NK-92 treated with Interleukin-12 subunit alpha and Interleukin-12 subunit beta, amount 100 ng/mL, for 24 hours (cell line): Measurements from ENCODE around the gene PRSS8.
A peak's percentile ranks its signal among the peaks of the same experiment; 100 is the strongest.
"Not testable (repeated sequence)": the region's sequence is repeated elsewhere in the genome, so short reads cannot be mapped to it uniquely, and the experiment has no call there.

Experiments used
- DNase-seq: peaks from one replicate; lab custom pipeline; 2025; lab: John Stamatoyannopoulos, UW

Gene PRSS8

GRCh38 chr16:31135535-31136286 lies at the start of gene PRSS8:
Gene PRSS8 (minus strand): TSS chr16:31135727. CDS start chr16:31135498, 229 bp downstream.
- DNase-seq = no peak

- no peak for DNase-seq
Observed at GRCh38 chr16:31184888-31185287, 49.4 kb upstream of the PRSS8 start.

- no peak for DNase-seq
Observed at GRCh38 chr16:31183432-31184428, 48.2 kb upstream of the PRSS8 start.

DNA sequence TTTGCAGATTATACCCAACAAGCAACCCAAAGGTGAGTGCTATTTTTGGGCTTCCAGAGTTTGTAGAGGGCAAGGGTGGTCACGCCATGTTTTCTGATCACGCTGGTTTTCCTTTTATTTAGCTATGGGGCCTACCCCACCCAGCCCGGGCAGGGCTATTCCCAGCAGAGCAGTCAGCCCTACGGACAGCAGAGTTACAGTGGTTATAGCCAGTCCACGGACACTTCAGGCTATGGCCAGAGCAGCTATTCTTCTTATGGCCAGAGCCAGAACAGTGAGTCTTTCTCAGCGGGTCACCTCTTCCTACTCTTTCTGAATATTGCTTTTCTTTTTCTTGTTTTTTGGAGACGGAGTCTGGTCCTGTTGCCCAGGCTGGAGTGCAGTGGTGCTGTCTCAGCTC lies 46.9 kb upstream of the PRSS8 start:
- DNase-seq = no peak

GRCh38 chr16:31181102-31181830 lies 45.7 kb upstream of the PRSS8 start:
- DNase-seq = no peak

- DNase-seq = peak; percentile 85
Observed at GRCh38 chr16:31179747-31180459, 44.4 kb upstream of the PRSS8 start, which contains the start of gene FUS. Gene FUS (plus strand): TSS chr16:31180139. CDS start chr16:31180215, 76 bp downstream.

DNA sequence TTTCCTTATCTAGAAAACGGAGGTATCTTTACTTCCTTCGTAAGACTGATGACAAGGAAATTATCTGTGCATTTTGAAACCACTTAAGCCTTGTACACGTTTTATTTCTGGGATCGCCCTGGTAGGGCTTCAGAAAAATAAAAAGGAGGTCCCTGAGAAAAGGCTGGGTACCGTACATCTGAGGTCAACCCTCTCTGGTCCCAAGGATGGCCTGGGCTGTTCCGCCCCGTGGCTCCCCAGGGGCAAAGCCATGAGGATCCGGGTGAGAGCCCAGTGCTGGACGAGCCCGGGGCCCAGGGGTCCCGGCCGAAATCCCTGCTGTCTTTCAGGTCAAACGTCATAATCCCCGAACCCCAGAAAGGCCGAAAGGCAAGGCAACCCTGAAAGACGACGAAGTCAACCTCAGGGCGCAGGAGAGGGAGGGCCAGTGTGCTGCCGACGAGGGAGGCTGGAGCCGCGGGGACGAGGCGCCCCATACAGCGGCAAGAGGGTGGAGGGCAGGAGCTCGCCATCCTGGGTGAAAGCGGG lies 43.8 kb upstream of the PRSS8 start:
- DNase-seq = no peak

GRCh38 chr16:31177136-31177535 lies 41.6 kb upstream of the PRSS8 start:
- no peak for DNase-seq

- not testable (repeated sequence) for DNase-seq
Observed at GRCh38 chr16:31170048-31170447, 34.5 kb upstream of the PRSS8 start.

- DNase-seq = no peak
Observed at GRCh38 chr16:31168848-31169247, 33.3 kb upstream of the PRSS8 start.

DNA sequence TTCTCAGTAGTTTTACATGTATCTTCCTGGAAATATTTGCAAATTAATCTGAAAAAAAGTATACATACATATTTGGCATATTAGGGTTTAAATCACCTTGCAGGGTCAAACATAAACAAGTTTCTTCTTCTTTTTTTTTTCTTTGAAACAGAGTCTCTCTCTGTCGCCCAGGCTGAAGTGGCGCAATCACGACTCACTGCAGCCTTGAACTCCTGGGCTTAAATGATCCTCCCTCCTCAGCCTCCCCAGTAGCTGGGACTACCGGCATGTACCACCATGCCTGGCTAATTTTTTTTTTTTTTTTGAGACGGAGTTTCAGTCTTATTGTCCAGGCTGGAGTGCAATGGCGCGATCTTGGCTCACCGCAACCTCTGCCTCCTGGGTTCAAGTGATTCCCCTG lies 31.8 kb upstream of the PRSS8 start:
- no peak for DNase-seq

DNA sequence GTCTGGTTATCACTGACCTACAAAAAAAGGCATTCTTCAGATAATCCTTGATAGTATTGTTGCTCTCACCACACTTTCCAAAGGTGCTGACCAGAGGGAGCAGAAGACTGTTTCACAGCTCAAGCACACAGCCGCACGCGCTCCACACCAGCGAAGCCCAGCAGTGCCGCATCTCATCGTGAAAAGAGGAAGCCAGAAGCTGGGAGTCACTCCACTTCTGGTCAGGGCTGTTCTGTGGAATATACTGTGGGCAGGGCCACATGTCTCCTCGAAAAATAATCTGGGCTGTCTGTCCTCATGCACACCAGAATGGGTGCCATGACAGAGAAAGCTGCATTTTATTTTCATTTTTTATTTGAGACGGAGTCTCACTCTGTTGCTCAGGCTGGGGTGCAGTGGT lies 21.6 kb upstream of the PRSS8 start:
- DNase-seq = no peak

- DNase-seq = not testable (repeated sequence)
Observed at GRCh38 chr16:31150976-31151375, 15.4 kb upstream of the PRSS8 start.

GRCh38 chr16:31149894-31150890 lies 14.7 kb upstream of the PRSS8 start, which contains the start of gene PRSS36:
Gene PRSS36 (minus strand): TSS chr16:31150066. CDS start chr16:31150035, 31 bp downstream.
- DNase-seq = no peak

DNA sequence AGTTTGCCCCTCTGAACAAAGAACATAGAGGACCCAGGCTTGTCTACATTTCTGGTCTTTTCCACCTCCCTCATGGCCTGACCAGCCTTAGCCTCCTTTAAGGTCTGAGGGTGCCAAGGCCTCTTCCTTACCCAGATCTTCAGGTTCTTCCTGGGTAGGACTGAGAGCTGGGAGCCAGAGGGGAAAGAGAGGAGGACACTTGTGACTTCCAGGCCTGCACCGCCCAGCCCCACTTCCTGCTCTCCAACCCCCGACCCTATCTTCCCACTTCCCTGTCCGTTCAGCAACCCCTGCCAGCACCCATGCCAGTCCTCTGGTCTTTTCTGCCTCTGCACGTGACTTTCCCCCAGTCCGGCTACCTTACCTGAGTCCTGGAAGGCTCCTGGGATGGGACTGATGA lies 13.8 kb upstream of the PRSS8 start:
- no peak for DNase-seq

GRCh38 chr16:31148896-31149295 lies 13.4 kb upstream of the PRSS8 start:
- no peak for DNase-seq

GRCh38 chr16:31148281-31148728 lies 12.8 kb upstream of the PRSS8 start:
- no peak for DNase-seq

DNA sequence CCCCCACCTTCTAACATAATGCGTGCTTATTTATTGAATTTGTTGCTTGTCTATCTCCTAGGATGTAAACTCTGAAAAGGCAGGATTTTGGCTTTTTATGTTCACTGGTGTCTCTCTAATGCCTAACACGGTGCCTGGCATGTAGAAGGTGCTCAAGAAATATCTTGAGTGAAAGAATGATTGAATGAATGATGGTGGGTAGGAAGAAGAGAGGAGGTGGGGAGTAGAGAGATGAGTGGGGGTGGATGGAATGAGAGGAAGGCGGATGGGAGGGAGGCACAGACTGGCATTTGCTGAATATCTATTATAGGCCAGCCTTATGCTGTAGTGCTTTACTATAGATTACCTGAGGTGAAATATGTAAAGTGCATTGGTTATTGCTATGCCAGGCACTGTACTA lies 12.0 kb upstream of the PRSS8 start:
- DNase-seq = no peak

DNA sequence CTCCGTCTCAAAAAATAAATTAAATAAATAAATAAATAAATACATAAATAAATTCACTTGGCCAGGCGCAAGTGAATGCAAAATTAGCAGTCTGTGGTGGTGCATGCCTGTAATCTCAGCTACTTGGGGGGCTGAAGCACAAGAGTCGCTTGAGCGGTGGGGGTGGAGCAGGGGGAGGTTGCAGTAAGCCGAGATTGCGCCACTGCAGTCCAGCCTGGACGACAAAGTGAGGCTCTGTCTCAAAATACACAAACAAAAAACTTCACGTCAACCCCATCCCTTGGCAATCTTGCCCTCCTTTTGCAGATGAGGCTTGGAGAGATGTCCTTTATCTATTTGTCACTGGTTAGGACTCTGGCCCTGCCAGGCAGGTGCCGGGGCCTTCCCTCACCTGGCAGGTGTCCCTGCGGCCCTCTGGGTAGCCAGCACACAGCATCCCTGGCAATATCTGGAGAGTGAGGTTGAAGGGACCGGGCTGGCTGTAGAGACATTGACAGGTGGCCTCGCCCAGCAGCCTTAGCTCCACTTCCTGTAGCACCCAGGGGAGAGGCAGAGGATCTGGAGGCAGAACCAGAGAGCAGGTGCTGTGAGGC lies 10.0 kb upstream of the PRSS8 start:
- DNase-seq = no peak
